A673 (cell line): ENCODE measurements around the gene MVB12B. TPM values are rescaled to one million over a fixed set of nuclear protein-coding genes. Genes with fewer than 3 reads are reported as not detected.

Experiments used
- BruUV-seq: library from RNA; stranded (reverse); fragments of 400-500 nt; replicated peaks from 2 replicates; lab custom pipeline; 2021; lab: Mats Ljungman, UMichigan
- CTCF ChIA-PET: fragments of 300-600 bp; sonication (Branson Sonifier 250); formaldehyde crosslinking; loops from one replicate; lab custom pipeline; 2022; ENCODE audit warnings: antibody characterized with exemption; lab: Charles Lee
- POLR2A ChIA-PET: fragments of 300-600 bp; sonication (Branson Sonifier 250); formaldehyde crosslinking; loops from one replicate; lab custom pipeline; 2022; ENCODE audit warnings: antibody characterized with exemption; ENCODE audit not compliant: low non-redundant PET; lab: Charles Lee
- DNase-seq: peaks from one replicate; pipeline ENCODE4 v3.0.0-alpha.2; 2015; ENCODE audit warnings: low spot score
- H3K27ac ChIP-seq: fragments of 200-600 bp; sonication (generic); 2 replicates; pipeline ENCODE4 v1.5.1; 2016; ENCODE audit warnings: mixed run types, low read depth, mild to moderate bottlenecking, mixed read lengths, antibody characterized with exemption, low read length; ENCODE audit not compliant: poor library complexity, severe bottlenecking
- H3K27me3 ChIP-seq: fragments of 200-600 bp; sonication (generic); replicated peaks from 2 replicates; pipeline ENCODE4 v1.6.1; 2017; ENCODE audit warnings: mixed run types, low read depth, mild to moderate bottlenecking, mixed read lengths, antibody characterized with exemption, low read length; ENCODE audit not compliant: insufficient read depth, poor library complexity
- H3K36me3 ChIP-seq: fragments of 200-600 bp; sonication (generic); 2 replicates; pipeline ENCODE4 v1.6.1; 2016; ENCODE audit warnings: mixed run types, mild to moderate bottlenecking, mixed read lengths, antibody characterized with exemption, low read length; ENCODE audit not compliant: insufficient read depth, poor library complexity, severe bottlenecking
- H3K4me1 ChIP-seq: fragments of 200-600 bp; sonication (generic); 2 replicates; pipeline ENCODE4 v1.6.1; 2017; ENCODE audit warnings: mixed run types, mild to moderate bottlenecking, mixed read lengths, antibody characterized with exemption, low read length; ENCODE audit not compliant: insufficient read depth, poor library complexity, severe bottlenecking
- H3K4me3 ChIP-seq: fragments of 200-600 bp; sonication (generic); 2 replicates; pipeline ENCODE4 v1.5.1; 2016; ENCODE audit warnings: low read depth, mixed run types, mild to moderate bottlenecking, mixed read lengths, low read length; ENCODE audit not compliant: poor library complexity, severe bottlenecking
- H3K9me3 ChIP-seq: fragments of 200-600 bp; sonication (generic); 2 replicates; pipeline ENCODE4 v1.6.1; 2016; ENCODE audit warnings: mixed run types, low read depth, mild to moderate bottlenecking, mixed read lengths, antibody characterized with exemption, low read length; ENCODE audit not compliant: poor library complexity, severe bottlenecking
- EZH2 ChIP-seq: fragments of 200-600 bp; sonication (generic); IDR thresholded peaks from 2 replicates; pipeline ENCODE4 v1.6.1; 2017; ENCODE audit warnings: borderline replicate concordance, low read depth, mild to moderate bottlenecking, mixed read lengths, antibody characterized with exemption, low read length; ENCODE audit not compliant: poor library complexity, severe bottlenecking
- intact Hi-C: fragments of 100-400 bp; cut with micrococcal nuclease; formaldehyde crosslinking; loops from one replicate; pipeline ENCODE4 v1.10.0; 2022; ENCODE audit not compliant: unreplicated experiment
- total RNA-seq: library from RNA; stranded (reverse); gene quantifications from 2 replicates; pipeline ENCODE4 v1.2.3, GENCODE V29; 2021
- TF ChIP-seq, protein P1 (sequence below): fragments of 300-800, 200-600 bp; sonication (generic); conservative IDR thresholded peaks from 2 replicates; pipeline ENCODE4 v1.5.1; 2017; ENCODE audit warnings: low read depth, mild to moderate bottlenecking, antibody characterized with exemption, low read length, moderate library complexity, mixed read lengths

Gene MVB12B
- total RNA-seq, 1 experiment from 2014 or later: 12.3 TPM

DNA sequence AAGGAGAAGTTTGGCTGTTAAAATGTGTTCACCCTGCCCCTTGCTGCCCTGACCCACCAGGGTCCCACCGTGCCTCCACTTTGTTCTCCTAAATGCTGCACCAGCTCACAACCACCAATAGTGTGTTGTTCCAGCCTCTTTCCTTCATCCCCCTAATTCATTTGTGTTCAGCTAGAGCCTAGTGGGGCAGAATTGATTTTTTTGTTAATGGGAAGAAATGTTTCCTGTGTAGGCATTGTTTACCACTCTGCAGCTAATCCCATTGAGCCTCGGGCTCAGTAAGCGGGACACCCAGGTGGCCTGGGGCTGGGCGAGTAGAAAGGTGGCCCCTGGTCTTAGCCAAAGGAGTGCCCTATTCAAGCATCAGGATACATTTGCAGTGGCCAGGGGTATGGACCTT lies 127.6 kb downstream of the MVB12B start:
- Histone ChIP-seq H3K4me3 (no peak overlapping the region), H3K27me3 (no peaks in the 10 kb centered on the region), H3K36me3 (no peaks in the 10 kb centered on the region), H3K4me1 (no peaks in the 10 kb centered on the region), H3K27ac (no peak overlapping the region), H3K9me3 (no peaks in the 10 kb centered on the region)
- BruUV-seq: no TSS peak
- intact Hi-C loops: no loop called here
- ChIA-PET CTCF (no interaction called here), POLR2A (no interaction called here)
- no peak for TF ChIP-seq EZH2
- TF ChIP-seq, protein P1, sequence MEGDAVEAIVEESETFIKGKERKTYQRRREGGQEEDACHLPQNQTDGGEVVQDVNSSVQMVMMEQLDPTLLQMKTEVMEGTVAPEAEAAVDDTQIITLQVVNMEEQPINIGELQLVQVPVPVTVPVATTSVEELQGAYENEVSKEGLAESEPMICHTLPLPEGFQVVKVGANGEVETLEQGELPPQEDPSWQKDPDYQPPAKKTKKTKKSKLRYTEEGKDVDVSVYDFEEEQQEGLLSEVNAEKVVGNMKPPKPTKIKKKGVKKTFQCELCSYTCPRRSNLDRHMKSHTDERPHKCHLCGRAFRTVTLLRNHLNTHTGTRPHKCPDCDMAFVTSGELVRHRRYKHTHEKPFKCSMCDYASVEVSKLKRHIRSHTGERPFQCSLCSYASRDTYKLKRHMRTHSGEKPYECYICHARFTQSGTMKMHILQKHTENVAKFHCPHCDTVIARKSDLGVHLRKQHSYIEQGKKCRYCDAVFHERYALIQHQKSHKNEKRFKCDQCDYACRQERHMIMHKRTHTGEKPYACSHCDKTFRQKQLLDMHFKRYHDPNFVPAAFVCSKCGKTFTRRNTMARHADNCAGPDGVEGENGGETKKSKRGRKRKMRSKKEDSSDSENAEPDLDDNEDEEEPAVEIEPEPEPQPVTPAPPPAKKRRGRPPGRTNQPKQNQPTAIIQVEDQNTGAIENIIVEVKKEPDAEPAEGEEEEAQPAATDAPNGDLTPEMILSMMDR: no peak
- DNase-seq: no peak

DNA sequence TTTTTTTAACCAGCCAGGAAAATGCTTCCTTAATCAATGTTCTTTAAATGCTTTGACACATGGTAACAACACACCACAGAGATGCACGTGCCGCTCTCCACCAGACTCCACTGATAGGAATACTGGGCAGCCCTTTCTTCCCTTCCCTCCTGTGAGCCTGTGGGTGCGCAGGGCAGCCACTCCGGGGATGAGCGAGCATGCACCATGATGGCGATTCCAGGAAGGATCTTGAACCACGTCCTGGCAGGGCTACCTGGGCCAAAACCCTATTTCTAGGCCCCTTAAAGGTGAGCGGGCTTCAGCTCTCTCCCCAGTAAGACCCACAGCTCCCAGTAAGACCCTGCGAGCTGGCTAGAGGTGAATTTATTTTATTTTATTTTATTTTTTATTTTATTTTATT lies 128.2 kb downstream of the MVB12B start:
- H3K27me3 ChIP-seq: no peaks in the 10 kb centered on the region
- no peaks in the 10 kb centered on the region for H3K9me3 ChIP-seq
- TF ChIP-seq, protein P1: no peak
- TF ChIP-seq EZH2: no peak
- no peak overlapping the region for H3K4me3 ChIP-seq
- intact Hi-C loops: no loop called here
- CTCF ChIA-PET: no interaction called here
- H3K36me3 ChIP-seq: no peaks in the 10 kb centered on the region
- DNase-seq: no peak
- POLR2A ChIA-PET: no interaction called here
- no peak overlapping the region for H3K27ac ChIP-seq
- H3K4me1 ChIP-seq: no peaks in the 10 kb centered on the region
- no TSS peak for BruUV-seq

DNA sequence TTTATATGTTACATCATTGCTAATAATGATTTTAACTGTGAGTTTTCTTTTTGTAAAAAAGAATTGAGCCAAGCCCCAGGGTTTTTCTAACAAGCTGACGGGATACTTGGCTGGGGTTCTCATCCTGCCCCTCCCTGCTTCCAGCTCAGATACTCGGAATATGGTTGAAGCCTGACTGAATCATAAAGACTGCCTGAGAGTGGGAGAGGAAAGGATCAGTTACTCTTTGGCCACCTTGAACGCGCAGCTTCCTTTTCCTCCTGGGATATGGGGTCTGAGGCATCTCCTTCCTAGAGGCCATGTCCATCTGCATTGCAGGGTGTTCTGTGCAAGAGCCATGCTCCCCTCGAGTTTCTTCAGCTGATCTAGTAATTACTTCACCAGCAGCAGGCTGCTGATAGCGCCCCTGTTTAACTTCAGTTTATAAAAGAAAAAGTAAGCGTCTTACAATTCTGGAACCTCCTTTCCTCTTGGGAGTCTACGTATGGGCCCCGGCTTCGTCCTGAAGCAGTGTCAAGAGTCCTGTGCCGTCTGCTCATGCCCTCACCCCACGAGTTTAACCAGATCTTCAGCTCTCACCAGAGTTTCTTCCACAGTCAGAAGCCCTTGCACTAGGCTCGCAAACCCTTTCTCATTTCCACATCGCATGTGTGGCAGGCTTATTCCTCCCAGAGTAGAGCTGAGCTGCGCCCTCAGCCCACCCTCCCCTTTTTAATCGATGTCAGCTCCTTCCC lies 130.0 kb downstream of the MVB12B start:
- POLR2A ChIA-PET: no interaction called here
- H3K9me3 ChIP-seq: no peaks in the 10 kb centered on the region
- DNase-seq: no peak

More for the DNA sequence above, 130.0 kb downstream of the MVB12B start:
- no peaks in the 10 kb centered on the region for H3K36me3 ChIP-seq
- TF ChIP-seq, protein P1: no peak
- no peak for TF ChIP-seq EZH2
- intact Hi-C loops: no loop called here
- no peaks in the 10 kb centered on the region for H3K4me1 ChIP-seq
- H3K4me3 ChIP-seq: no peak overlapping the region
- H3K27ac ChIP-seq: no peak overlapping the region
- no TSS peak for BruUV-seq
- H3K27me3 ChIP-seq: no peaks in the 10 kb centered on the region
- CTCF ChIA-PET: no interaction called here
